ENCODE data around the gene NAPB.

NAPB gene

GRCh38 chr20:23437126-23437899 is 16.0 kb upstream of the NAPB start:
- no peak for DNase-seq

- DNase-seq, result no peak
These were observed 15.4 kb upstream of the NAPB start for GRCh38 chr20:23436681-23437080.

GRCh38 chr20:23435626-23436539 is 14.6 kb upstream of the NAPB start:
- DNase-seq, result no peak

GRCh38 chr20:23434521-23435313 is 13.4 kb upstream of the NAPB start:
- DNase-seq, result no peak

GRCh38 chr20:23433628-23434027 is 12.3 kb upstream of the NAPB start:
- no peak for DNase-seq

GRCh38 chr20:23425129-23425528 is 3.8 kb upstream of the NAPB start:
- DNase-seq, result no peak

- no peak for DNase-seq
These were observed 1.0 kb downstream of the NAPB start for GRCh38 chr20:23419995-23420901.

GRCh38 chr20:23419657-23419994 is 1.7 kb downstream of the NAPB start:
- DNase-seq, result no peak

- no peak for DNase-seq
These were observed 3.4 kb downstream of the NAPB start for GRCh38 chr20:23417861-23418260.

- no peak for DNase-seq
These were observed 5.2 kb downstream of the NAPB start for GRCh38 chr20:23415959-23416583.

GRCh38 chr20:23415555-23415954 is 5.7 kb downstream of the NAPB start:
- no peak for DNase-seq

GRCh38 chr20:23414526-23415188 is 6.6 kb downstream of the NAPB start:
- DNase-seq, result no peak

GRCh38 chr20:23413862-23414422 is 7.3 kb downstream of the NAPB start:
- DNase-seq, result no peak

GRCh38 chr20:23412026-23412425 is 9.3 kb downstream of the NAPB start:
- no peak for DNase-seq

- no peak for DNase-seq
These were observed 10.2 kb downstream of the NAPB start for GRCh38 chr20:23410916-23411695.

GRCh38 chr20:23409800-23410199 is 11.5 kb downstream of the NAPB start:
- DNase-seq, result no peak

- no peak for DNase-seq
These were observed 12.3 kb downstream of the NAPB start for GRCh38 chr20:23408957-23409356.

GRCh38 chr20:23407781-23408464 is 13.4 kb downstream of the NAPB start:
- no peak for DNase-seq

- DNase-seq, result no peak
These were observed 14.4 kb downstream of the NAPB start for GRCh38 chr20:23406880-23407279.

Data from SIG-M5 (cell line).